K562 (cell line): ENCODE data around the gene KIF26B. TPM values are rescaled to one million over a fixed set of nuclear protein-coding genes. Genes with fewer than 3 reads are reported as not detected.

ENCODE experiments used
- ATAC-seq: fragments of 200-7000 bp; cut with Tn5 transposase; 3 replicates; pipeline ENCODE4 v1.9.1; 2020; ENCODE audit warnings: moderate library complexity
- BruUV-seq: library from RNA; stranded (reverse); fragments of 400-500 nt; replicated peaks from 2 replicates; lab custom pipeline; 2021; lab: Mats Ljungman, UMichigan
- CTCF ChIA-PET: fragments of 300-600 bp; formaldehyde crosslinking; extraction: SDS; loops from one replicate; lab custom pipeline; 2021; ENCODE audit warnings: low intra/inter-chr PET ratio; lab: Yijun Ruan, JAX
- POLR2A ChIA-PET: fragments of 300-600, 350-650 bp; sonication (Branson Sonifier 250); formaldehyde crosslinking; extraction: SDS; loops from one replicate; lab custom pipeline; 2021; ENCODE audit warnings: antibody characterized with exemption, inconsistent platforms; lab: Yijun Ruan, JAX
- DNase-seq, 4 experiments: peaks; one replicate each; pipeline versions ENCODE4 v3.0.0 to v3.0.0-alpha.2; 2011 to 2018; ENCODE audit warnings: low spot score in 3 of 4, mixed read lengths in 3 of 4; ENCODE audit errors: extremely low read depth in 1 of 4
- FAIRE-seq: peaks from 2 replicates; lab custom pipeline; 2011; peaks lifted over from hg19 to GRCh38; lab: Jason Lieb, UNC
- H2AFZ ChIP-seq: 2 replicates; pipeline ENCODE4 v1.6.0; 2011; ENCODE audit warnings: low read depth, low read length, control low read depth, inconsistent platforms
- H3K27ac ChIP-seq: fragments of 200-600 bp; 3 replicates; pipeline ENCODE4 v1.8.0; 2011; ENCODE audit warnings: low read depth, mild to moderate bottlenecking, control low read depth, inconsistent platforms, low read length, moderate library complexity, mixed read lengths; ENCODE audit errors: extremely low read depth
- H3K27me3 ChIP-seq, 2 experiments: fragments of 300-600 bp in 1 of 2; 2 replicates in 1 of 2; 3 replicates in 1 of 2; pipeline versions ENCODE4 v1.6.0 to v1.8.0; 2011; ENCODE audit warnings: inconsistent platforms in 2 of 2, low read length in 2 of 2, mild to moderate bottlenecking in 1 of 2, mixed read lengths in 1 of 2, moderate library complexity in 1 of 2; ENCODE audit not compliant: control insufficient read depth in 2 of 2, insufficient read depth in 2 of 2
- H3K36me3 ChIP-seq: fragments of 300-600 bp; 3 replicates; pipeline ENCODE4 v1.8.0; 2011; ENCODE audit warnings: mild to moderate bottlenecking, low read length, inconsistent platforms; ENCODE audit not compliant: control insufficient read depth, insufficient read depth
- H3K4me1 ChIP-seq, 2 experiments: fragments of 200-600 bp in 1 of 2; replicated peaks in 1 of 2; 2 replicates in 1 of 2; 3 replicates in 1 of 2; pipeline versions ENCODE4 v1.5.1 to v1.8.0; 2011; ENCODE audit warnings: inconsistent platforms in 2 of 2, low read length in 2 of 2, mild to moderate bottlenecking in 1 of 2, mixed read lengths in 1 of 2, moderate library complexity in 1 of 2; ENCODE audit not compliant: control insufficient read depth in 2 of 2, insufficient read depth in 2 of 2
- H3K4me2 ChIP-seq: 2 replicates; pipeline ENCODE4 v1.6.1; 2011; ENCODE audit warnings: low read length, control low read depth, inconsistent platforms, mixed read lengths; ENCODE audit not compliant: insufficient read depth
- H3K4me3 ChIP-seq: fragments of 200-600 bp; sonication (generic), shearing (Covaris generic); 2 replicates; pipeline ENCODE4 v1.5.1; 2016; ENCODE audit warnings: control low read depth, inconsistent platforms
- H3K79me2 ChIP-seq: fragments of 200-600 bp; 3 replicates; pipeline ENCODE4 v1.8.0; 2011; ENCODE audit warnings: low read length, inconsistent platforms; ENCODE audit not compliant: control insufficient read depth, insufficient read depth
- H3K9ac ChIP-seq, 2 experiments: 2 replicates each; pipeline versions ENCODE4 v1.6.0 to v1.6.1; 2011; ENCODE audit warnings: low read depth in 2 of 2, low read length in 2 of 2, control low read depth in 1 of 2, inconsistent platforms in 1 of 2, mild to moderate bottlenecking in 1 of 2, mixed read lengths in 1 of 2; ENCODE audit not compliant: insufficient read depth in 1 of 2
- H3K9me1 ChIP-seq: one replicate; pipeline ENCODE4 v1.6.0; 2011; ENCODE audit warnings: inconsistent platforms, mild to moderate bottlenecking, low read length, moderate library complexity; ENCODE audit not compliant: control insufficient read depth, insufficient read depth
- H3K9me3 ChIP-seq: replicated peaks from 2 replicates; pipeline ENCODE4 v1.5.1; 2011; ENCODE audit warnings: low read depth, low read length, inconsistent platforms; ENCODE audit not compliant: control insufficient read depth, insufficient read depth
- H4K20me1 ChIP-seq: replicated peaks from 2 replicates; pipeline ENCODE4 v1.6.1; 2011; ENCODE audit warnings: low read length, inconsistent platforms, mixed read lengths; ENCODE audit not compliant: control insufficient read depth, insufficient read depth
- C11orf30 ChIP-seq: fragments of 450-650 bp; IDR thresholded peaks from 2 replicates; pipeline ENCODE4 v1.6.1; 2016; ENCODE audit warnings: low read depth, mild to moderate bottlenecking
- CBFB ChIP-seq: sonication (generic); formaldehyde crosslinking; IDR thresholded peaks from 2 replicates; pipeline ENCODE4 v1.4.0; 2020; ENCODE audit warnings: mild to moderate bottlenecking, missing genetic modification reagents
- COPS2 ChIP-seq: fragments of 450-650 bp; conservative IDR thresholded peaks from 2 replicates; pipeline ENCODE4 v1.6.1; 2016; ENCODE audit warnings: mild to moderate bottlenecking, moderate library complexity
- ETV5 ChIP-seq: sonication (generic); formaldehyde crosslinking; IDR thresholded peaks from 2 replicates; pipeline ENCODE4 v1.4.0; 2020; ENCODE audit warnings: low read depth, mild to moderate bottlenecking, missing genetic modification reagents
- HNRNPH1 ChIP-seq: fragments of 200-400 bp; formaldehyde crosslinking; optimal IDR thresholded peaks from 2 replicates; pipeline ENCODE3; 2017; ENCODE audit warnings: low read depth, mild to moderate bottlenecking, low read length, moderate library complexity
- ILF3 ChIP-seq: fragments of 450-650 bp; IDR thresholded peaks from 2 replicates; pipeline ENCODE4 v1.6.1; 2018; ENCODE audit warnings: antibody characterized with exemption, mild to moderate bottlenecking, moderate library complexity, borderline replicate concordance
- MAFF ChIP-seq: IDR thresholded peaks from 2 replicates; pipeline ENCODE4 v1.6.1; 2012; ENCODE audit warnings: low read length, improper control_type of control experiment
- MAFG ChIP-seq: fragments of 450-650 bp; conservative IDR thresholded peaks from 2 replicates; pipeline ENCODE4 v1.6.1; 2016; ENCODE audit warnings: missing genetic modification characterization, missing compliant biosample characterization
- MAFK ChIP-seq: IDR thresholded peaks from 2 replicates; pipeline ENCODE4 v1.6.1; 2011; ENCODE audit warnings: low read length, improper control_type of control experiment
- MEF2D ChIP-seq: conservative IDR thresholded peaks from 2 replicates; pipeline ENCODE4 v1.6.1; 2016; ENCODE audit warnings: low read depth, missing genetic modification characterization, missing compliant biosample characterization
- PCBP1 ChIP-seq: fragments of 200-400 bp; formaldehyde crosslinking; IDR thresholded peaks from 2 replicates; pipeline ENCODE4 v1.6.1; 2018; ENCODE audit warnings: mild to moderate bottlenecking, low read depth, low read length; ENCODE audit not compliant: poor library complexity, severe bottlenecking
- RBM34 ChIP-seq: fragments of 200-400 bp; formaldehyde crosslinking; IDR thresholded peaks from 2 replicates; pipeline ENCODE4 v1.6.1; 2018; ENCODE audit warnings: low read length, borderline replicate concordance; ENCODE audit not compliant: insufficient read depth
- ZFPM2 ChIP-seq: fragments of 250-450 bp; sonication (Bioruptor Pico); IDR thresholded peaks from 2 replicates; pipeline ENCODE4 v1.5.1; 2022; ENCODE audit warnings: mild to moderate bottlenecking
- ZNF134 ChIP-seq: fragments of 250-450 bp; sonication (Bioruptor Pico); conservative IDR thresholded peaks from 2 replicates; pipeline ENCODE4 v1.4.0; 2020
- ZNF165 ChIP-seq: fragments of 250-450 bp; sonication (Bioruptor Pico); IDR thresholded peaks from 2 replicates; pipeline ENCODE4 v1.4.0; 2020; ENCODE audit warnings: borderline replicate concordance
- ZNF316 ChIP-seq: fragments of 450-650 bp; IDR thresholded peaks from 2 replicates; pipeline ENCODE4 v1.6.1; 2016
- ZNF347 ChIP-seq: fragments of 450-650 bp; formaldehyde crosslinking; IDR thresholded peaks from 2 replicates; pipeline ENCODE4 v1.4.0; 2020; ENCODE audit warnings: low read depth, mild to moderate bottlenecking, moderate library complexity
- ZNF583 ChIP-seq: fragments of 250-450 bp; sonication (Bioruptor Pico); IDR thresholded peaks from 2 replicates; pipeline ENCODE4 v1.4.0; 2020
- WGBS: fragments of 100-300 bp; shearing (Covaris generic); methylation state at CpG from one replicate; pipeline ENCODE4 v1.1.6; 2016; ENCODE audit warnings: low coverage, mixed read lengths; ENCODE audit not compliant: insufficient coverage; ENCODE audit errors: missing lambda C conversion rate; 5-methylcytosine and 5-hydroxymethylcytosine counted together
- in situ Hi-C: fragments of 300-500 bp; cut with MboI; formaldehyde crosslinking; loops from 4 replicates; pipeline ENCODE4 v1.15.0; 2018; ENCODE audit warnings: inconsistent platforms, mixed read lengths
- intact Hi-C: fragments of 100-400 bp; cut with micrococcal nuclease; formaldehyde crosslinking; loops from 2 replicates; pipeline ENCODE4 v1.14.2; 2022
- polyA plus RNA-seq, 8 experiments: library from polyadenylated mRNA; depleted of rRNA in 4 of 8; stranded (reverse) in 5 of 8; unstranded in 3 of 8; fragments of >200 nt; fragmentation: Nextera tagmentation in 2 of 8; fragmentation: Illumina TruSeq in 1 of 8; extraction: Ambion mirVana in 2 of 8; extraction: Trizol in 1 of 8; gene quantifications; 2 replicates each; pipeline versions ENCODE4 v1.2.1 to v1.2.3, GENCODE V29; 2011 to 2014; ENCODE audit warnings: inconsistent platforms in 1 of 8, missing spikeins in 1 of 8
- total RNA-seq, 7 experiments: library from RNA; depleted of rRNA in 6 of 7; stranded (reverse); fragments of >200 nt in 6 of 7; fragmentation: Illumina TruSeq in 2 of 7; extraction: Trizol in 2 of 7; gene quantifications; 2 replicates each; pipeline versions ENCODE4 v1.2.1 to v1.2.3, GENCODE V29; 2011 to 2021; ENCODE audit warnings: low replicate concordance in 1 of 7
- TF ChIP-seq, protein P1 (sequence below), 3 experiments: IDR thresholded peaks in 2 of 3; conservative IDR thresholded peaks in 1 of 3; 2 replicates each; pipeline ENCODE4 v1.5.1; 2011 to 2012; ENCODE audit warnings: low read length in 3 of 3, mild to moderate bottlenecking in 3 of 3, control low read depth in 2 of 3, improper control_type of control experiment in 1 of 3, inconsistent platforms in 1 of 3, low read depth in 1 of 3, mixed read lengths in 1 of 3, moderate library complexity in 1 of 3; ENCODE audit not compliant: insufficient read depth in 2 of 3
- TF ChIP-seq, protein P2 (sequence below): fragments of 450-650 bp; IDR thresholded peaks from 2 replicates; pipeline ENCODE4 v1.6.1; 2014; ENCODE audit warnings: low read depth, mild to moderate bottlenecking, moderate library complexity, borderline replicate concordance

The KIF26B gene
- total and polyA plus RNA-seq, 9 of the 15 experiments (the other 6 are each of a cell fraction or from before 2014, with no cell fraction given): 0.02 to 0.08 (median 0.03) TPM; not detected in 6

DNA sequence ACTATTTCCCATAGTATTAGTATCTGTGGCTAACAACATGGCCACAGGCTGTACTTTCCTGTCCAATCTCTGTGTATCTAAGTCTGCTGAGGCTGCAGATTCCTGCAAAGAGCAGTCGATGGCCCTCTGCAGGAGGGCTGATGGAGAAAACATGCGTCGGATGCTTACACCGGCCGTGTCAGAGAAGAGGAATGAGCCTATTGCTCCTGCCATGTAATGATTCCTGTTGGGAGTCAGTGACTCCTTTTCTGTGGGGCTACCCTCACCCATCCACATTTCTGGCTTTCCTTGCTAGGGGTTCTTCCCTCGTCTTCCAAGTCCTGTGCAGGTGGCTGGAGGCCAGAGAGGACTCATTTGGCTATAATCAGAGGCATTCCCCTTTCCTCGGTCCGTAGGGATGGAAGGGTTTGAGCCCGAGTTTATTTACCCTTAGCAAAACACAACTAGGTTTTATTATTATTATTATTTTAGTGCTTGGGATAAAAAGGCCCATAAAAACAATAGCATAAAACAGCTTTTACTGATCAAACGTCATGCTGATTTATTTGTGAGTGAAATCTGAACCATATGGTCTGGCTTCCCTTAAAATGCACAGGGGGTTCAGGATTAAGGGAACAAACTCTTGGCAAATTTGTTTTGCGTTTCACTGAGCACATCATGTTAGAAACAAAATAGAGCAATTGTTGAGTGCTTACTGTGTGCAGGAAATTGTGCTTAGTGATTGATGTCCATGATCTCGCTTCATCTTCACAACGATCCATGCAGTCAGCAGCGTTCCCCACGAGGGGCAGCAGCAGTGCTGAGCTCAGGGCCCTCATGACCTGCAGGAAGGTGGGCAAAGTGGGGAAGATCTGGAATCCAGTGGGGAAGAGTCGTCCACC lies 70.8 kb downstream of the KIF26B start:
- H3K9me3 ChIP-seq: no peaks in the 10 kb centered on the region
- under 1% methylated on average over 16 of the region's 16 CpGs for WGBS
- intact Hi-C loops (loop anchor here (5.0 kb wide), 1 partner anchor 73 kb away; the partner anchor contains the start of gene KIF26B), in situ Hi-C loops (no loop called here)
- POLR2A ChIA-PET: interaction anchor here (0.6 to 0.7 kb wide), 2 partner anchors 13 to 23 kb away, joined by 3 read pairs; no protein-coding TSS in a partner anchor
- H3K4me1 ChIP-seq: no peaks in the 10 kb centered on the region
- no peak overlapping the region for H3K4me3 ChIP-seq
- no peaks in the 10 kb centered on the region for H3K9me1 ChIP-seq
- H3K27me3 ChIP-seq: peaks cover 36 to 72% of the 10 kb centered on the region in 2 experiments
- H4K20me1 ChIP-seq: 0 out of 2 replicates have a peak, but pooled peaks cover 4% of the 10 kb centered on the region
- DNase-seq: no peak
- BruUV-seq: no TSS peak
- H3K9ac ChIP-seq: no peak overlapping the region
- no peaks in the 10 kb centered on the region for H3K36me3 ChIP-seq
- CTCF ChIA-PET: no interaction called here
- H3K4me2 ChIP-seq: no peak overlapping the region
- H3K27ac ChIP-seq: no peak overlapping the region
- H3K79me2 ChIP-seq: no peaks in the 10 kb centered on the region
- no peak for TF ChIP-seq RBM34
- no peak for TF ChIP-seq ILF3
- no peak for TF ChIP-seq ETV5 (CRISPR knock-in tag)
- TF ChIP-seq MAFG: peak; percentile 59
- TF ChIP-seq, protein P1, sequence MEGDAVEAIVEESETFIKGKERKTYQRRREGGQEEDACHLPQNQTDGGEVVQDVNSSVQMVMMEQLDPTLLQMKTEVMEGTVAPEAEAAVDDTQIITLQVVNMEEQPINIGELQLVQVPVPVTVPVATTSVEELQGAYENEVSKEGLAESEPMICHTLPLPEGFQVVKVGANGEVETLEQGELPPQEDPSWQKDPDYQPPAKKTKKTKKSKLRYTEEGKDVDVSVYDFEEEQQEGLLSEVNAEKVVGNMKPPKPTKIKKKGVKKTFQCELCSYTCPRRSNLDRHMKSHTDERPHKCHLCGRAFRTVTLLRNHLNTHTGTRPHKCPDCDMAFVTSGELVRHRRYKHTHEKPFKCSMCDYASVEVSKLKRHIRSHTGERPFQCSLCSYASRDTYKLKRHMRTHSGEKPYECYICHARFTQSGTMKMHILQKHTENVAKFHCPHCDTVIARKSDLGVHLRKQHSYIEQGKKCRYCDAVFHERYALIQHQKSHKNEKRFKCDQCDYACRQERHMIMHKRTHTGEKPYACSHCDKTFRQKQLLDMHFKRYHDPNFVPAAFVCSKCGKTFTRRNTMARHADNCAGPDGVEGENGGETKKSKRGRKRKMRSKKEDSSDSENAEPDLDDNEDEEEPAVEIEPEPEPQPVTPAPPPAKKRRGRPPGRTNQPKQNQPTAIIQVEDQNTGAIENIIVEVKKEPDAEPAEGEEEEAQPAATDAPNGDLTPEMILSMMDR (IDR thresholded peaks at IDR 0.05 in 2 of 3, conservative IDR thresholded peaks at IDR 0.05 in 1 of 3; ENCODE audit: insufficient read depth in 2 of 3, low read depth in 1 of 3, low read length in 3 of 3): peak in 1 of 3 experiments; percentile 30; a peak in 1 of 6 replicates
- TF ChIP-seq COPS2: no peak
- TF ChIP-seq PCBP1: no peak
- TF ChIP-seq, protein P2, sequence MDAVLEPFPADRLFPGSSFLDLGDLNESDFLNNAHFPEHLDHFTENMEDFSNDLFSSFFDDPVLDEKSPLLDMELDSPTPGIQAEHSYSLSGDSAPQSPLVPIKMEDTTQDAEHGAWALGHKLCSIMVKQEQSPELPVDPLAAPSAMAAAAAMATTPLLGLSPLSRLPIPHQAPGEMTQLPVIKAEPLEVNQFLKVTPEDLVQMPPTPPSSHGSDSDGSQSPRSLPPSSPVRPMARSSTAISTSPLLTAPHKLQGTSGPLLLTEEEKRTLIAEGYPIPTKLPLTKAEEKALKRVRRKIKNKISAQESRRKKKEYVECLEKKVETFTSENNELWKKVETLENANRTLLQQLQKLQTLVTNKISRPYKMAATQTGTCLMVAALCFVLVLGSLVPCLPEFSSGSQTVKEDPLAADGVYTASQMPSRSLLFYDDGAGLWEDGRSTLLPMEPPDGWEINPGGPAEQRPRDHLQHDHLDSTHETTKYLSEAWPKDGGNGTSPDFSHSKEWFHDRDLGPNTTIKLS: no peak
- no peak for TF ChIP-seq MEF2D (tag)
- TF ChIP-seq C11orf30: peak; percentile 62; the same call in 1 of the 2 replicates
- TF ChIP-seq ZFPM2: no peak
- no peak for TF ChIP-seq ZNF347 (CRISPR knock-in tag)
- TF ChIP-seq ZNF583 (CRISPR knock-in tag): no peak
- no peak for TF ChIP-seq HNRNPH1
- peak; percentile 45; the same call in 1 of the 2 replicates for TF ChIP-seq MAFF
- TF ChIP-seq ZNF165 (CRISPR knock-in tag): no peak
- peak; percentile 51; the same call in 1 of the 2 replicates for TF ChIP-seq MAFK
- TF ChIP-seq ZNF316: peak; percentile 71
- TF ChIP-seq CBFB (CRISPR knock-in tag): no peak
- no peak for TF ChIP-seq ZNF134 (CRISPR knock-in tag)
- TF ChIP-seq, all 486 proteins: peak for 6
- ATAC-seq (peak; percentile 58), FAIRE-seq (no peak)
- H2AFZ ChIP-seq: no peak overlapping the region
